HepG2 (cell line): ENCODE data around the gene NEDD4L. TPM values are rescaled to one million over a fixed set of nuclear protein-coding genes. Genes with fewer than 3 reads are reported as not detected.

Experiments
- ATAC-seq: fragments of 200-7000 bp; cut with Tn5 transposase; 3 replicates; pipeline ENCODE4 v1.9.1; 2020; ENCODE audit warnings: mild to moderate bottlenecking, moderate library complexity
- BruUV-seq: library from RNA; stranded (reverse); fragments of 400-500 nt; replicated peaks from 2 replicates; lab custom pipeline; 2021; lab: Mats Ljungman, UMichigan
- CTCF ChIA-PET: fragments of 300-600 bp; formaldehyde crosslinking; extraction: SDS; loops from one replicate; lab custom pipeline; 2021; ENCODE audit warnings: low total read pairs, inconsistent platforms, low intra/inter-chr PET ratio; lab: Yijun Ruan, JAX
- POLR2A ChIA-PET: fragments of 350-600 bp; sonication (Branson Sonifier 250); formaldehyde crosslinking; loops from one replicate; lab custom pipeline; 2020; ENCODE audit warnings: antibody characterized with exemption, inconsistent platforms; lab: Yijun Ruan, JAX
- DNase-seq: peaks from one replicate; pipeline ENCODE4 v3.0.0-alpha.2; 2015; ENCODE audit warnings: low spot score
- FAIRE-seq: peaks from 3 replicates; lab custom pipeline; 2011; peaks lifted over from hg19 to GRCh38; lab: Jason Lieb, UNC
- H2AFZ ChIP-seq: one replicate; pipeline ENCODE4 v1.6.1; 2011; ENCODE audit warnings: low read length, inconsistent platforms
- H3K27ac ChIP-seq: fragments of 300-600 bp; 3 replicates; pipeline ENCODE4 v1.8.0; 2011; ENCODE audit warnings: mixed run types, mild to moderate bottlenecking, mixed read lengths, low read length, inconsistent platforms; ENCODE audit not compliant: insufficient read depth; ENCODE audit errors: extremely low read length
- H3K27me3 ChIP-seq, 2 experiments: fragments of 200-600 bp in 1 of 2; 2 replicates in 1 of 2; 3 replicates in 1 of 2; pipeline versions ENCODE4 v1.6.0 to v1.8.0; 2011; ENCODE audit warnings: low read length in 2 of 2, mild to moderate bottlenecking in 2 of 2, moderate library complexity in 2 of 2, inconsistent platforms in 1 of 2; ENCODE audit not compliant: insufficient read depth in 2 of 2, control insufficient read depth in 1 of 2
- H3K36me3 ChIP-seq, 2 experiments: fragments of 200-600 bp in 1 of 2; replicated peaks in 1 of 2; 2 replicates in 1 of 2; 3 replicates in 1 of 2; pipeline versions ENCODE4 v1.5.1 to v1.8.0; 2011; ENCODE audit warnings: low read length in 2 of 2, inconsistent platforms in 1 of 2; ENCODE audit not compliant: insufficient read depth in 2 of 2, control insufficient read depth in 1 of 2
- H3K4me1 ChIP-seq: 2 replicates; pipeline ENCODE4 v1.5.1; 2012; ENCODE audit warnings: low read length, inconsistent platforms; ENCODE audit not compliant: insufficient read depth
- H3K4me2 ChIP-seq: 2 replicates; pipeline ENCODE4 v1.6.0; 2011; ENCODE audit warnings: low read depth, low read length, inconsistent platforms
- H3K4me3 ChIP-seq, 3 experiments: fragments of 200-600 bp in 1 of 3; sonication (generic), shearing (Covaris generic) in 1 of 3; replicated peaks in 1 of 3; 2 replicates each; pipeline ENCODE4 v1.5.1; 2011 to 2016; ENCODE audit warnings: low read length in 3 of 3, inconsistent platforms in 2 of 3, low read depth in 2 of 3, mild to moderate bottlenecking in 2 of 3, control low read depth in 1 of 3, mixed read lengths in 1 of 3; ENCODE audit not compliant: insufficient read depth in 1 of 3
- H3K79me2 ChIP-seq: one replicate; pipeline ENCODE4 v1.6.1; 2011; ENCODE audit warnings: low read length, inconsistent platforms; ENCODE audit not compliant: insufficient read depth
- H3K9ac ChIP-seq: 2 replicates; pipeline ENCODE4 v1.6.0; 2011; ENCODE audit warnings: mild to moderate bottlenecking, low read depth, low read length, inconsistent platforms; ENCODE audit not compliant: insufficient read depth
- H3K9me3 ChIP-seq: 2 replicates; pipeline ENCODE4 v1.5.1; 2012; ENCODE audit warnings: mild to moderate bottlenecking, low read length
- H4K20me1 ChIP-seq: 2 replicates; pipeline ENCODE4 v1.6.0; 2011; ENCODE audit warnings: inconsistent platforms, mild to moderate bottlenecking, low read length, moderate library complexity; ENCODE audit not compliant: insufficient read depth
- LCORL ChIP-seq, 2 experiments: fragments of 450-650 bp in 1 of 2; sonication (generic) in 1 of 2; formaldehyde crosslinking in 1 of 2; IDR thresholded peaks; 2 replicates each; pipeline versions ENCODE4 v1.5.0 to v1.6.1; 2017 to 2020; ENCODE audit warnings: antibody characterized with exemption in 1 of 2, missing genetic modification reagents in 1 of 2
- MEIS2 ChIP-seq: sonication (generic); formaldehyde crosslinking; IDR thresholded peaks from 2 replicates; pipeline ENCODE4 v1.9.0; 2021; ENCODE audit warnings: mild to moderate bottlenecking, missing genetic modification reagents
- MXI1 ChIP-seq: IDR thresholded peaks from 3 replicates; pipeline ENCODE4 v1.6.1; 2012; ENCODE audit warnings: low read depth, low read length, inconsistent platforms, borderline replicate concordance
- PRMT3 ChIP-seq: sonication (generic); formaldehyde crosslinking; IDR thresholded peaks from 2 replicates; pipeline ENCODE4 v1.8.1; 2022; ENCODE audit warnings: low read depth, mild to moderate bottlenecking, moderate library complexity, missing genetic modification reagents, borderline replicate concordance
- SALL1 ChIP-seq: sonication (generic); formaldehyde crosslinking; IDR thresholded peaks from 2 replicates; pipeline ENCODE4 v1.8.0; 2022; ENCODE audit warnings: mild to moderate bottlenecking, missing genetic modification reagents
- SMYD3 ChIP-seq: sonication (generic); formaldehyde crosslinking; IDR thresholded peaks from 2 replicates; pipeline ENCODE4 v1.8.1; 2023; ENCODE audit warnings: mild to moderate bottlenecking, missing genetic modification reagents
- TBP ChIP-seq: sonication (generic); formaldehyde crosslinking; IDR thresholded peaks from 2 replicates; pipeline ENCODE4 v1.5.0; 2020; ENCODE audit warnings: missing genetic modification reagents
- TSC22D2 ChIP-seq: sonication (generic); formaldehyde crosslinking; IDR thresholded peaks from 2 replicates; pipeline ENCODE4 v1.5.1; 2020; ENCODE audit warnings: missing genetic modification reagents, mild to moderate bottlenecking, borderline replicate concordance
- XRCC5 ChIP-seq: fragments of 200-400 bp; formaldehyde crosslinking; optimal IDR thresholded peaks from 2 replicates; pipeline ENCODE3; 2017; ENCODE audit warnings: mild to moderate bottlenecking, low read length
- ZMYM3 ChIP-seq: sonication (generic); formaldehyde crosslinking; IDR thresholded peaks from 2 replicates; pipeline ENCODE4 v1.5.1; 2020; ENCODE audit warnings: mild to moderate bottlenecking, missing genetic modification reagents
- ZMYM4 ChIP-seq: sonication (generic); formaldehyde crosslinking; IDR thresholded peaks from 2 replicates; pipeline ENCODE4 v1.8.1; 2023; ENCODE audit warnings: mild to moderate bottlenecking, missing genetic modification reagents
- ZNF24 ChIP-seq: fragments of 450-650 bp; IDR thresholded peaks from 2 replicates; pipeline ENCODE4 v1.6.1; 2017; ENCODE audit warnings: antibody characterized with exemption, mild to moderate bottlenecking
- ZNF558 ChIP-seq: sonication (generic); formaldehyde crosslinking; IDR thresholded peaks from 2 replicates; pipeline ENCODE4 v1.9.0; 2022; ENCODE audit warnings: mild to moderate bottlenecking, missing genetic modification reagents, borderline replicate concordance
- ZNF878 ChIP-seq: sonication (generic); formaldehyde crosslinking; IDR thresholded peaks from 2 replicates; pipeline ENCODE4 v1.8.1; 2023; ENCODE audit warnings: mild to moderate bottlenecking, missing genetic modification reagents, moderate library complexity
- WGBS: methylation state at CpG from one replicate; pipeline ENCODE4 v1.1.6; 2017; ENCODE audit warnings: low lambda C conversion rate; 5-methylcytosine and 5-hydroxymethylcytosine counted together
- in situ Hi-C: cut with HindIII; loops from 2 replicates; pipeline ENCODE4 v1.10.0; 2017; ENCODE audit warnings: low pct_unique_long_range_greater_than_20kb; ENCODE audit not compliant: extremely low pct_ligation_motif_present
- intact Hi-C: fragments of 100-400 bp; cut with micrococcal nuclease; formaldehyde crosslinking; loops from one replicate; pipeline ENCODE4 v1.10.0; 2022; ENCODE audit not compliant: unreplicated experiment
- polyA plus RNA-seq, 8 experiments: library from polyadenylated mRNA; depleted of rRNA in 3 of 8; stranded (reverse) in 7 of 8; unstranded in 1 of 8; fragments of >200 nt; fragmentation: Illumina TruSeq in 4 of 8; extraction: Trizol in 4 of 8; gene quantifications; 2 replicates each; pipeline versions ENCODE4 v1.2.1 to v1.2.3, GENCODE V29; 2011 to 2016; ENCODE audit warnings: low read depth in 4 of 8, missing spikeins in 1 of 8, mixed read lengths in 1 of 8; ENCODE audit not compliant: insufficient read depth in 1 of 8
- total RNA-seq, 5 experiments: library from RNA; depleted of rRNA; stranded (reverse); fragments of >200 nt; fragmentation: Illumina TruSeq; extraction: Trizol; gene quantifications; 2 replicates each; pipeline ENCODE4 v1.2.3, GENCODE V29; 2016; ENCODE audit warnings: low read depth in 1 of 5
- TF ChIP-seq, protein P1 (sequence below): sonication (generic); formaldehyde crosslinking; IDR thresholded peaks from 2 replicates; pipeline ENCODE4 v1.5.0; 2020; ENCODE audit warnings: missing genetic modification reagents
- TF ChIP-seq, protein P2 (sequence below): sonication (generic); formaldehyde crosslinking; IDR thresholded peaks from 2 replicates; pipeline ENCODE4 v1.4.0; 2020; ENCODE audit warnings: missing genetic modification reagents
- TF ChIP-seq, protein P3 (sequence below): sonication (generic); formaldehyde crosslinking; conservative IDR thresholded peaks from 2 replicates; pipeline ENCODE4 v1.4.0; 2020; ENCODE audit warnings: missing genetic modification reagents
- TF ChIP-seq, protein P4 (sequence below): sonication (generic); formaldehyde crosslinking; IDR thresholded peaks from 2 replicates; pipeline ENCODE4 v1.5.1; 2020; ENCODE audit warnings: missing genetic modification reagents, mild to moderate bottlenecking, borderline replicate concordance
- TF ChIP-seq, protein P5 (sequence below): fragments of 450-650 bp; IDR thresholded peaks from 2 replicates; pipeline ENCODE4 v1.6.1; 2017

The NEDD4L gene
- total and polyA plus RNA-seq, 2 of the 13 experiments (the other 11 are each of a cell fraction or from before 2014, with no cell fraction given) = 168 to 390 TPM

DNA sequence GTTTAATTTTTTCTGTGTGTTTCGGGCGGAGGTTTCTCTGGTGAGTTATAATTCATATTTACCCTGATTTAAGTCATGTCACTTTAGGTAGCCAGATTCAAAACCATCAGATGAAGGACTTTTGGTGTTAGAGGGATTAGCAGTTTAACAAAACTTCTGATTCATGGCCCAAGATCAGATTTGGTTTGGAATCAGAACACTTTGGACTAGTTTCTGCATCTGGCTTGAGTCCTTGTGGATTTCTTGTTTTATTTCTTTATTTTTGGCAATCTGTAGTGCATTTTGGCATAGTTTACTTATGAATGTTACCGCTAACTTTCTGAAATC is 3.5 kb downstream of the NEDD4L start:
- peak overlapping the region; percentile 87 to 96 (median 90) for H3K4me3 ChIP-seq
- ChIA-PET CTCF (no interaction called here), POLR2A (interaction anchor here (1.0 to 2.1 kb wide), 5 partner anchors 20 to 369 kb away, joined by 3 to 9 read pairs (median 5); no protein-coding TSS in a partner anchor)
- in situ Hi-C loops = loop anchor here (5.0 kb wide), 1 partner anchor 350 kb away; no protein-coding TSS in a partner anchor
- H3K4me2 ChIP-seq = peak overlapping the region; percentile 88
- peaks cover 80% of the 10 kb centered on the region for H3K79me2 ChIP-seq
- no peak overlapping the region for H2AFZ ChIP-seq
- peak overlapping the region; percentile 89 for H3K9ac ChIP-seq
- 38% methylated on average over 3 of the region's 3 CpGs for WGBS
- no peaks in the 10 kb centered on the region; a peak in 1 of 5 replicates for H3K27me3 ChIP-seq
- H3K4me1 ChIP-seq = peaks cover 58% of the 10 kb centered on the region
- DNase-seq = no peak
- TSS peak; percentile 21 for BruUV-seq
- ATAC-seq = no peak
- FAIRE-seq = no peak
- H4K20me1 ChIP-seq = peaks cover 37% of the 10 kb centered on the region
- H3K36me3 ChIP-seq = peaks cover 1 to 3% of the 10 kb centered on the region in 2 experiments; a peak in 2 of 5 replicates
- no peaks in the 10 kb centered on the region for H3K9me3 ChIP-seq
- peak overlapping the region; percentile 83 for H3K27ac ChIP-seq
- intact Hi-C loops = loop anchor here (2.0 to 10.0 kb wide), 2 partner anchors 351 to 477 kb away; no protein-coding TSS in a partner anchor
- TF ChIP-seq TBP (CRISPR knock-in tag) = no peak
- no peak for TF ChIP-seq ZNF878 (CRISPR knock-in tag)
- TF ChIP-seq, protein P1, sequence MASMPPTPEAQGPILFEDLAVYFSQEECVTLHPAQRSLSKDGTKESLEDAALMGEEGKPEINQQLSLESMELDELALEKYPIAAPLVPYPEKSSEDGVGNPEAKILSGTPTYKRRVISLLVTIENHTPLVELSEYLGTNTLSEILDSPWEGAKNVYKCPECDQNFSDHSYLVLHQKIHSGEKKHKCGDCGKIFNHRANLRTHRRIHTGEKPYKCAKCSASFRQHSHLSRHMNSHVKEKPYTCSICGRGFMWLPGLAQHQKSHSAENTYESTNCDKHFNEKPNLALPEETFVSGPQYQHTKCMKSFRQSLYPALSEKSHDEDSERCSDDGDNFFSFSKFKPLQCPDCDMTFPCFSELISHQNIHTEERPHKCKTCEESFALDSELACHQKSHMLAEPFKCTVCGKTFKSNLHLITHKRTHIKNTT (CRISPR knock-in tag) = no peak
- TF ChIP-seq, protein P2, sequence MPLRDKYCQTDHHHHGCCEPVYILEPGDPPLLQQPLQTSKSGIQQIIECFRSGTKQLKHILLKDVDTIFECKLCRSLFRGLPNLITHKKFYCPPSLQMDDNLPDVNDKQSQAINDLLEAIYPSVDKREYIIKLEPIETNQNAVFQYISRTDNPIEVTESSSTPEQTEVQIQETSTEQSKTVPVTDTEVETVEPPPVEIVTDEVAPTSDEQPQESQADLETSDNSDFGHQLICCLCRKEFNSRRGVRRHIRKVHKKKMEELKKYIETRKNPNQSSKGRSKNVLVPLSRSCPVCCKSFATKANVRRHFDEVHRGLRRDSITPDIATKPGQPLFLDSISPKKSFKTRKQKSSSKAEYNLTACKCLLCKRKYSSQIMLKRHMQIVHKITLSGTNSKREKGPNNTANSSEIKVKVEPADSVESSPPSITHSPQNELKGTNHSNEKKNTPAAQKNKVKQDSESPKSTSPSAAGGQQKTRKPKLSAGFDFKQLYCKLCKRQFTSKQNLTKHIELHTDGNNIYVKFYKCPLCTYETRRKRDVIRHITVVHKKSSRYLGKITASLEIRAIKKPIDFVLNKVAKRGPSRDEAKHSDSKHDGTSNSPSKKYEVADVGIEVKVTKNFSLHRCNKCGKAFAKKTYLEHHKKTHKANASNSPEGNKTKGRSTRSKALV (CRISPR knock-in tag) = no peak
- TF ChIP-seq ZNF24 = no peak
- TF ChIP-seq MXI1 = no peak
- no peak for TF ChIP-seq SMYD3 (CRISPR knock-in tag)
- no peak for TF ChIP-seq SALL1 (CRISPR knock-in tag)
- TF ChIP-seq MEIS2 (CRISPR knock-in tag) = no peak
- no peak for TF ChIP-seq PRMT3
- no peak for TF ChIP-seq TSC22D2
- TF ChIP-seq, protein P3, sequence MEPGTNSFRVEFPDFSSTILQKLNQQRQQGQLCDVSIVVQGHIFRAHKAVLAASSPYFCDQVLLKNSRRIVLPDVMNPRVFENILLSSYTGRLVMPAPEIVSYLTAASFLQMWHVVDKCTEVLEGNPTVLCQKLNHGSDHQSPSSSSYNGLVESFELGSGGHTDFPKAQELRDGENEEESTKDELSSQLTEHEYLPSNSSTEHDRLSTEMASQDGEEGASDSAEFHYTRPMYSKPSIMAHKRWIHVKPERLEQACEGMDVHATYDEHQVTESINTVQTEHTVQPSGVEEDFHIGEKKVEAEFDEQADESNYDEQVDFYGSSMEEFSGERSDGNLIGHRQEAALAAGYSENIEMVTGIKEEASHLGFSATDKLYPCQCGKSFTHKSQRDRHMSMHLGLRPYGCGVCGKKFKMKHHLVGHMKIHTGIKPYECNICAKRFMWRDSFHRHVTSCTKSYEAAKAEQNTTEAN (CRISPR knock-in tag) = no peak
- TF ChIP-seq, protein P4, sequence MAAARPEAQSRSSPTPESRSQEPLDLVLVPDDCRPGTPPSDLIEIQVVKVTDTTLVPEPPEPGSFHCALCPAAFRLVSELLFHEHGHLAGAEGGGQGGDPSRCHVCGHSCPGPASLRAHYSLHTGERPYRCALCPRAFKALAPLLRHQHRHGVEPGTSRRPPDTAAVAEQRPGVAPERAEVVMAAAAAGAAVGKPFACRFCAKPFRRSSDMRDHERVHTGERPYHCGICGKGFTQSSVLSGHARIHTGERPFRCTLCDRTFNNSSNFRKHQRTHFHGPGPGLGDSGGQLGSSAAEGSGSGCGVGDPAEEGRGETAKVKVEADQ = no peak
- TF ChIP-seq LCORL (IDR thresholded peaks at IDR 0.05) = no peak
- TF ChIP-seq LCORL (CRISPR knock-in tag; IDR thresholded peaks at IDR 0.05) = no peak
- TF ChIP-seq XRCC5 = no peak
- TF ChIP-seq, protein P5, sequence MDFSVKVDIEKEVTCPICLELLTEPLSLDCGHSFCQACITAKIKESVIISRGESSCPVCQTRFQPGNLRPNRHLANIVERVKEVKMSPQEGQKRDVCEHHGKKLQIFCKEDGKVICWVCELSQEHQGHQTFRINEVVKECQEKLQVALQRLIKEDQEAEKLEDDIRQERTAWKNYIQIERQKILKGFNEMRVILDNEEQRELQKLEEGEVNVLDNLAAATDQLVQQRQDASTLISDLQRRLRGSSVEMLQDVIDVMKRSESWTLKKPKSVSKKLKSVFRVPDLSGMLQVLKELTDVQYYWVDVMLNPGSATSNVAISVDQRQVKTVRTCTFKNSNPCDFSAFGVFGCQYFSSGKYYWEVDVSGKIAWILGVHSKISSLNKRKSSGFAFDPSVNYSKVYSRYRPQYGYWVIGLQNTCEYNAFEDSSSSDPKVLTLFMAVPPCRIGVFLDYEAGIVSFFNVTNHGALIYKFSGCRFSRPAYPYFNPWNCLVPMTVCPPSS = no peak
- TF ChIP-seq ZNF558 (CRISPR knock-in tag) = no peak
- TF ChIP-seq ZMYM3 (CRISPR knock-in tag) = no peak
- no peak for TF ChIP-seq ZMYM4 (CRISPR knock-in tag)
